Ovary (tissue), 3 donors: ENCODE data around the gene VPS54.

Experiments used
- CTCF ChIP-seq, 3 donors: fragments of 450-650 bp in 2 of 3; fragments of 200-600 bp in 1 of 3; IDR thresholded peaks; one replicate each; pipeline versions ENCODE4 v1.5.1 to v1.8.0; 2016 to 2022; ENCODE audit warnings: antibody characterized with exemption in 3 of 3, mild to moderate bottlenecking in 1 of 3
- EP300 ChIP-seq: sonication (generic); formaldehyde crosslinking; IDR thresholded peaks from one replicate; pipeline ENCODE4 v1.6.1; 2017; ENCODE audit warnings: antibody characterized with exemption
- POLR2A ChIP-seq: fragments of 450-650 bp; IDR thresholded peaks from one replicate; pipeline ENCODE4 v1.6.1; 2017; ENCODE audit warnings: antibody characterized with exemption, mild to moderate bottlenecking, moderate library complexity
- donor health status: DM: no; HTN: no; CAD: no.

DNA sequence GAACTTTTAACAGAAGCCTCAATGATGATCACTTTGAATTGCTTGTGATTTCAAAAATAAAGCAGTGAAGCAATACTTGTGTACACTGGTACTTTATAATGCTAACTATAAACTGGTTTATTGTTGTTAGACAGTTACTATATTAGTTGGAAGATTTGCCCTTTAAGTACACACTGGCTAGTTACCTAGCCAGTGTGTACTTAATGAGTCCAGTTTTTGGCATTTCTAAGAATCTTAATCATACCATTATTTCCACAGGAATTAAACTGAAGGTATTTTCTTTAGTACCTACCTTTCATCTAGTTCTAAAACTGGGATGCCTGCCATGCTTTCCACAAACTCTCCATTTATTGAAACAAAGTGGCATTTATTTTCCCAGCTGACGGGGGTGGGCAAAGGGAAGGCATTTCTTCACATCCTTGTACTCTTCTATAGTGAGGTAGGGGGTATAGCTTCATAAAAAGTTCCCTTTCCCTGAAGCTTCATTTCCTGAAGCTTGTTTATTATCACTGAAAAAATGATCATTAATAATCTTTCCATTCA, 127.7 kb downstream of the VPS54 start:
- TF ChIP-seq CTCF (IDR thresholded peaks at IDR 0.05) (no peak), POLR2A (no peak), EP300 (no peak)
